G401.6 (cell line): ENCODE measurements around the gene RND3.

Source experiments
- FAIRE-seq: peaks from 2 replicates; lab custom pipeline; 2012; peaks lifted over from hg19 to GRCh38; lab: Jason Lieb, UNC

RND3 gene

GRCh38 chr2:150487537-150488429 is at the start of gene RND3:
RND3 (minus strand) TSS chr2:150487667; CDS start chr2:150487417, 250 bp downstream.
- FAIRE-seq = peak; percentile 99

- FAIRE-seq = no peak
Measured at GRCh38 chr2:150535176-150535575, 47.7 kb upstream of the RND3 start.

- no peak for FAIRE-seq
Measured at GRCh38 chr2:150532879-150533278, 45.4 kb upstream of the RND3 start.

GRCh38 chr2:150532020-150532419 is 44.6 kb upstream of the RND3 start:
- no peak for FAIRE-seq

- no peak for FAIRE-seq
Measured at GRCh38 chr2:150531591-150531990, 44.1 kb upstream of the RND3 start.

GRCh38 chr2:150530168-150530567 is 42.7 kb upstream of the RND3 start:
- peak; percentile 17 for FAIRE-seq

GRCh38 chr2:150528861-150529801 is 41.7 kb upstream of the RND3 start:
- FAIRE-seq = no peak

GRCh38 chr2:150526827-150527226 is 39.4 kb upstream of the RND3 start:
- FAIRE-seq = no peak

- FAIRE-seq = no peak
Measured at GRCh38 chr2:150526006-150526405, 38.5 kb upstream of the RND3 start.

GRCh38 chr2:150522269-150522668 is 34.8 kb upstream of the RND3 start:
- FAIRE-seq = no peak

GRCh38 chr2:150520887-150521664 is 33.6 kb upstream of the RND3 start:
- no peak for FAIRE-seq

GRCh38 chr2:150520033-150520432 is 32.6 kb upstream of the RND3 start:
- no peak for FAIRE-seq

GRCh38 chr2:150517951-150518680 is 30.6 kb upstream of the RND3 start:
- FAIRE-seq = no peak

- FAIRE-seq = no peak
Measured at GRCh38 chr2:150513647-150514046, 26.2 kb upstream of the RND3 start.

GRCh38 chr2:150508497-150509137 is 21.1 kb upstream of the RND3 start:
- no peak for FAIRE-seq

- no peak for FAIRE-seq
Measured at GRCh38 chr2:150507071-150507470, 19.6 kb upstream of the RND3 start.

- peak; percentile 57 for FAIRE-seq
Measured at GRCh38 chr2:150505178-150505577, 17.7 kb upstream of the RND3 start.

- FAIRE-seq = no peak
Measured at GRCh38 chr2:150495993-150496627, 8.6 kb upstream of the RND3 start.

GRCh38 chr2:150495001-150495400 is 7.5 kb upstream of the RND3 start:
- FAIRE-seq = no peak

GRCh38 chr2:150494234-150494945 is 6.9 kb upstream of the RND3 start:
- no peak for FAIRE-seq
